ENCODE measurements around the gene C22orf39.
"Not testable (repeated sequence)": the region's sequence is repeated elsewhere in the genome, so short reads cannot be mapped to it uniquely, and the experiment has no call there.

C22orf39 gene

DNA sequence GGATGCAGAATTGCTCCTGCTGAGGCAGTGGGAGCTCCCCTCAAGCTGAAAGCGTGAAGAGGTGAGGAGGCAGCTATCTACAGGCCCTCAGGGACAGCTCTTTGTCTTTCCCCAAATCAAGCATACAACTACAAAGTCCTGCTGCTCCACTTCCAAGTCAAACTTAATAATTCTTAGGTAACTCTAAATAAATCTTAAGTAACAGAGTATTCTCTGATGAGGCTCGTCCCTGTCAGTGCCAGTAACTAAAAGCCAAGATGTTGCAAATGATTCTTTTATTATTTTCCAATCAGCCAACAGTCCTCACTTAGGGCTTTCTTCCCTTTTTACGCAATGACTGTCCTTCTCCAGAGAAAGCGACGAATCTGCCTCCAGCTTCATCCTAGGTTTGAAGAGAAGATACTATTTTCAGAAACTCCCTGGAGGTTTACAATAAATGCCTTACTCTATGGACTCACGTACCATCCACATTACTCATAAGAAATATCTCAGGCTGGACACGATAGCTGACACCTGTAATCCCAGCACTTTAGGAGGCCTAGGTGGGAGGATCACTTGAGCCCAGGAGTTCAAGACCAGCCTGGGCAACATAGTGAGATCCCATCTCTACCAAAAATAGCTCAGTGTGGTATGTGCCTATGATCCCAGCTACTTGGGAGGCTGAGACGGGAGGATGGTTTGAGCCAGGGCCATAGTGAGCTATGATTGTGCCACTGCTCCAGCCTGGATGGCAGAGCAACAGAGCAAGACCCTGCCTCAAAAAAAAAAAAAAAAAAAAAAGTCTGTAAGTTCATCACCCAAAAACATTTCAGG is 3.1 kb upstream of the C22orf39 start:
- no peak for DNase-seq

DNA sequence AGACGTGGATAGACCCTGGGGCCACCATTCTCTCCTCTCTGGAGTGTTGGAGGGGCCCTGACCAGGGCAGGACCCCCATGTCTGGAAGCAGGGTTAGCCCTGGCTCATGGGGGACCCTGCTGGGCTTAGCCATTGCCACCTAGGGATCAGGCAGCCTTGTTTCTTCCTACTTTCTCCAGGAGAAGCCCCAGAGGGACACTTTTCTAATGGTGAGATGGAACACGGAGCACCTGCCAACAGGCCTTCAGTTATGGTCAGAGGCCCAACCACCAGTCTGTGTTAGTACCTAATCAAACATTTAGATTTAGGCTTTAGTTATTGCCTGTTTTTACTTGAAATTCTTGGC is 1.9 kb upstream of the C22orf39 start:
- DNase-seq, result no peak

DNA sequence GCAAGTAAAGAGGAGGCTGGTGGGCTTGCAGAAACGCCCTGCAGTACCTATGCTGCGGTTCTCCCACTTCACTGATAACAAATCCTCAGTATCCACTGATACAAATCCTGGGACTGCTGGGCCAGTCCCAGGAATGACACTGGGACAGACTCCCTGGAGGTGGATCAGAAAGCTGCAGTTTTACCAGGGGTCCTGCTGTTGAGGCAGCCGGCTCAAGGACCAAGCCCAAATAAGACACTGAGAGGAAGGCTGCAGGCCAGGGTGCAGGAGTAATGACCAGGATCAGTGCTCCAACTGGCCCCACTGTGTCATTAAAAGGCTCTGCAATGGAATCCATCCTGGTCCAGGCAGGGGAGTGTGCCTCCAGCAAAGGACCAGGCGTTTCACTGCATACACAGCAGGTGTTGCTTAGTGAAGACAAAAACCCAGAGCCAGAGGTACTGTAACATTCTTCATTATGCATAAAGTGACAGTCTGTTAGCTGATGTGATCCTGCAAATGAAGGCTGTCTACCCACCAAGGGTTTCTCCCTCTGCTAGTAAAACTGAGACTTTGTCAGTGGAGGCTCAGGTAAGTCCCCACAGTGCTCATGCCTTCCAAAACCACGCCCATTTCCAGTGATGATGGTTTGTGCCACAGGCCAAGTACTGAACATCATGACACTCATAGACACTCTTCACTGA is 1.4 kb upstream of the C22orf39 start:
- DNase-seq, result no peak

DNA sequence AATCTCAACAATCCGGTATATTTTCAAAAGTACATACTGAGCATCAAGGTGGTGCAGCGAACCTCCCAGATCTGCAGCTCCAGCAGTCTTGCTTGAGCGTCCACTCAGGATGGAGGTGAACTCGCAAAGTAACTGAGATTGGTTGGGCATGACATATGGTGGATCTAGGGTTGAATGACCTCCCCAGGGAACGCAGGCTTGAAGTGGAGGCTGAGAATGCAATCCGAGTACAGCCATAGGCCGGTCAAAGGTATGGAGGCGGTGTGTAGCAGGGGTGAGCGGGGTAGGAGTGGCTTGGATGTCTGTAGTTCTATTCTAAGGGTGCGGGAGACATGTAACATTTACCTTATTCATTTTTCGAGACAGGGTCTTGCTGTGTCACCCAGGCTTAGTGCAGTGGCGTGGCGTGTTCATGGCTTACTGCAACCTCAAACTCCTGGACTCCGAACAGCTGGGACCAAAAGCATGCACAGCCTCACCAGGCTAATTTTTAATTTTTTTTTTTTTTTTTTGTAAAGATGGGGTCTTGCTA is 631 bp upstream of the C22orf39 start:
- peak; percentile 24 for DNase-seq

DNA sequence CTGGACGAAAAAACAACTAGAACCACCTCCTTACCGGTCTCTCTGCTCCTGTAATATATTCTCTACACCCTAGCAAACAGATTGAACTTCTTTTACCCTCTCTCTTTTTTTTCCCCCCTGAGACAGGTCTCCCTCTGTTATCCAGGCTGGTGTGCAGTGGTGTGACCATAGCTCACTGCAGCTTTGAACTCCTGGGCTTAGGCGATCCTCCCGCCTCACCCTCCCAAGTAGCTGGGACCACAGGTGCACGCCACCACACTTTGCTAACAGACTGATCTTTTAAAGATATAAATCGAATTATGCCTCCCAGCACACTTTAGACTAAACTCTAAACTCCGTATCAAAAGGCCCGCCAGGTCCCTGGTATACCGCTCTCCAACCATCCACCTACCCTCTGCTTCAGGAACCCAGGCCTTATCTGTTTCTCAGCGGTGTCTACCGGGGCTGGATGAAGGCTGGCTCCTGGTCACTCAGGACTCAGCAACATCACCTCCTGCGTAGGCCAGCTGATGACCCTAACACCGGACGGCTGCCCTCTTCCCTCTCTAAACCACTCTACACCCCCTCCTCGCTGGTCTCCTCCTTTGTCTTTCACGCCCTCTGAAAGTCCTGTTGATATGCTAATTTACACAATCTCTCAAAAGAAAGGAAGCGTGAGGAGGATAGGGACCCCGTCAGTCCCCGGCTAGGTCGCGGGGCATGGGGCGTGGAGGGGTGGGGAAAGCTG is 745 bp downstream of the C22orf39 start:
- DNase-seq, result no peak

DNA sequence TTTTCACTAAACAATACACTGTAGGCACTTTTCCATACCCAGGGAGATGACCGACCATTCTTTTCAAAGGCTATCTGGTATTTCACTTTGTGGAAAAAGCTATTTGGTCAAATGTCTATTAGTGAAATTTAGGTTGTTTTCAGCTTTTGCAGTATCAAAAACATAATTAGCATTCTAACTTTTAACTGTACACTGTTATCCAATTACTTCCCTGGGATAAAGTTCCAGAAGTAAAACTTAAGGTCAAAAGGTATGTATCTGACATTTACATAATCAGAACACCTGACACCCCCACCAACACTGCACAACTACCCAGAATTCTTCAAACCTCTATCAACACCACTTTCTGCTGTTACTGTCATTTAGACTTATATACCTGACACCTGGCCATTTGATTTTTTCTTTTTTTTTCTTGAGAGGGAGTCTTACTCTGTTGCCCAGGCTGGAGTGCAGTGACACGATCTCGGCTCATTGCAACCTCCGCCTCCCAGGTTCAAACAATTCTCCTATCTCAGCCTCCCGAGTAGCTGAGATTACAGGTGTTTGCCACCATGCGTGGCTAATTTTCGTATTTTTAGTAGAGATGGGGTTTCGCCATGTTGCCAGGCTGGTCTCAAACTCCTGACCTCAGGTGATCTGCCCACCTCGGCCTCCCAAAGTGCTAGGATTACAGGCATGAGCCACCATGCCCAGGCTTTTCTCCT is 2.1 kb downstream of the C22orf39 start:
- DNase-seq, result not testable (repeated sequence)

DNA sequence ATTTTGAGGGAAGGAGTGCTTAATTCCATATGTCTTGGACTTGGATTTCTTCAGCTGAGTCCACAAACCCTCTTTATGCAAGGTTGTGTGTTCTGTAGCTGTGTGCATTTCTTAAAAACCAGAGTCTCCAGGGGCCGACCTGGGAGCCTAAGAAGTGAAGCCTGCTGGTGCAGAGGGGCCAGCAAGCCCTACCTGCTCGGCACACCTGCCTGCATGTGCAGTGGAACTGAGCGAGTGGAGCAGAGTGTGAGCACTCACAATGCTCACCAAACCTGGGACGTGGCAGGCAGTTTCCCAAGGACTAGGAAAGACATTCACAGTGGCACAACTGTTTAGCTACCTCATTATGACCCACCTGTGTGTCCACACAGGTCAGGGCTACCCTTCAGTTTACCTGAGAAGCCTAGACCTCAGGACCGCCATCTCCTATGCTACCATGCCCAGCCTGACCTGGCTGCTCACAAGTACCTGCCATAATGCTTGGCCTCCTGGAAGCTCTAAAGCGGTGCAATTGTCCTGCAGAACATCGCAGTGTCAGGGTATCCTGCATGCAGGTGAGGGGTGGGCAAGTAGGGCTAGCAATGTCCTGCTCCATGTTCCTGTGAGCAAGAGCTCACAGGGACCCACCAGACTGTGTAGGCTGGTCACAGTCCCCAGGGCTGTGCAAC is 3.8 kb downstream of the C22orf39 start:
- no peak for DNase-seq

DNA sequence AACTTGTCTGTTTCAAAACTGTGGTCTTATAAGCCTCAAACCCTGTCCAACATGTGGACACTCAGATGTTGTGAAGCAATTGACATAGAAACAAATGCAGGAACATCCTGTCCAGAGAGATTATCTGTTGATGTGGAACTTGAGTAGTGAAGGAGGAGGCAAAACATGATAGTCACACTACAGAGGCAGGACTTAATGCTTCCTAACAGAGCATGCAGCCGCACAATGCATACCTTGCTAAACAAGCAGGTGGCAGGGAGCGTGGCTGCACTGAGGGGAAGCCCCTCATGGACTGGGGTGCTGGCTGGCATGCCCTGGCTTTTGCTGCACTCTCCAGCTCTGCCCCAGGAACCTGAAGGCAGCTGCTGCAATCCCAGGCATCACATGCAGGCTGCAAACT is 5.3 kb downstream of the C22orf39 start:
- no peak for DNase-seq

DNA sequence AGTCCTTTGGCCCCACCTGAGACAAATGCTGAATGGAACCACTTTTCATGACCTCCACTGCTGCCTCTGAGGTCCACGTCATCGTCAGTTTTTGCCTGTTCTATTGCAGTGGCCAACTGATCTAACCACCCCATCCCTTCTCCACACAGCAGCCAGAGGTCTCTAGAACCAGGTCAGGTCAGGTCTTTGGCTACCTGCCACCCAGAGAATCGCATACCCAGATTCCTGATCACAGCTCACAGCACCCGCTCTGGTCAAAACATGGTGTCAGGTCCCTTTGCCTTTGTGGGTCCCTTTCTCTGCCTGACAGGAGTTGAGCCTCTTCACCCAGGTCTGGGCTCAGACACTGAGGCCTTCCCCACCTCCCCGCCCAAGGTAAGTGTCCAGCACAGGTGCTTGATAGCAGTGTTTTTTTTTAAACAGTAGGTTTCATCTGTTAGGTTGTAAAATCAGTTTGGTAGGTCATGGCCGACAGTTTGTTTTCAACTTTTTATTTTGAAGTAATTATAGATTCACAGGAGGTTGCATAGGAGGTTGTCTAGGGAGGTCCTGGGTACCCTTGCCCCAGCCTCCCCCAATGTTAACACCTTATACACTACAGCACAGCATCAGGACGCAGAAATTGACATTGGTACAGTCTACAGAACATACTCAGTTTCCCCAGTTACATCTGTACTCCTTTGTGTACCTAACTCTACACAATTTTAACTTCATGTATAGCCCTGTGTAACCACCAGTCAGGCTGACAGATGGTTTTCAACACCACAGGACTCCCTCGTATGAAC is 6.9 kb downstream of the C22orf39 start:
- no peak for DNase-seq

DNA sequence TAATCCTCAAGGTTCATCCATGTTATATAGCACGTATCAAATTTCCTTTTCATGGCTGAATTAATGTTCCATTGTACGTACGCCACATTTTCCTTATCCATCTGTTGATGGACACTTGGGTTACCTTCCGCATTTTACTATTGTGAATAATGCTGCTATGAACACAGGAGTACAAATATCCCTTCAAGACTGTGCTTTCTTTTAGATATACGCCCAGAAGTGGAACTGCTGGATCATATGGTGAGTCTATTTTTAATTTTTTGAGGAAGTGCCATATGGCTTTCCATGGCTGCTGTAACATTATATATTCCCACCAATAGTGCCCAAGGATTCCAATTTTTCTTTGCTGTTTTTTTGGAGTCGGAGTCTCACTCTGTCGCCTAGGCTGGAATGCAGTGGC is 9.2 kb downstream of the C22orf39 start:
- DNase-seq, result no peak

DNA sequence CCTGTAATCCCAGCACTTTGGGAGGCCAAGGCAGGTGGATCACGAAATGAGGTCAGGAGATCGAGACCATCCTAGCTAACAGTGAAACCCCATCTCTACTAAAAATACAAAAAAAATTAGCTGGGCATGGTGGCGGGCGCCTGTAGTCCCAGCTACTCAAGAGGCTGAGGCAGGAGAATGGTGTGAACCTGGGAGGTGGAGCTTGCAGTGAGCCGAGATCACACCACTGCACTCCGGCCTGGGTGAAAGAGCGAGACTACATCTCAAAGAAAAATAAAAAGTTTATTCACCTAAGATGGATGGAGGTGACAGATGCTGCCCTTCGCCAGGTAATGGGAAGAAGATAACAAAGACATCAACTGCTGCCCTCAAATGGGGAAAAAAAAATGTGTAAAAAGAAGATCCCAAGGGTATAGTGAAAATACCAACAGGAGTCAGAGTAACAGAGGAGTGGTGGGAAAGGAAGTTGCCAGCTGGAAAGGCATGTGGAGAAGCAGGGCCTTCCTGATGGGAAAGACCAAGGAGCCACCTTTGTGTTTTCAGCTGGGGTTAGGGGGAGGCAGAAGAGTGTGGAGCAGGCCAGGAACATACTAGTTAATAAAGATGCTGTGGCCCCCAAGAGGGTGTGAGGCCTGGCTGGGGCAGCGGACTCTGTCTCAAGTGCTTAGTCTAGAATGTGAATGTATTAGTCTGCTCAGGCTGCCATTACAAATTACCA is 10.9 kb downstream of the C22orf39 start:
- DNase-seq, result not testable (repeated sequence)

DNA sequence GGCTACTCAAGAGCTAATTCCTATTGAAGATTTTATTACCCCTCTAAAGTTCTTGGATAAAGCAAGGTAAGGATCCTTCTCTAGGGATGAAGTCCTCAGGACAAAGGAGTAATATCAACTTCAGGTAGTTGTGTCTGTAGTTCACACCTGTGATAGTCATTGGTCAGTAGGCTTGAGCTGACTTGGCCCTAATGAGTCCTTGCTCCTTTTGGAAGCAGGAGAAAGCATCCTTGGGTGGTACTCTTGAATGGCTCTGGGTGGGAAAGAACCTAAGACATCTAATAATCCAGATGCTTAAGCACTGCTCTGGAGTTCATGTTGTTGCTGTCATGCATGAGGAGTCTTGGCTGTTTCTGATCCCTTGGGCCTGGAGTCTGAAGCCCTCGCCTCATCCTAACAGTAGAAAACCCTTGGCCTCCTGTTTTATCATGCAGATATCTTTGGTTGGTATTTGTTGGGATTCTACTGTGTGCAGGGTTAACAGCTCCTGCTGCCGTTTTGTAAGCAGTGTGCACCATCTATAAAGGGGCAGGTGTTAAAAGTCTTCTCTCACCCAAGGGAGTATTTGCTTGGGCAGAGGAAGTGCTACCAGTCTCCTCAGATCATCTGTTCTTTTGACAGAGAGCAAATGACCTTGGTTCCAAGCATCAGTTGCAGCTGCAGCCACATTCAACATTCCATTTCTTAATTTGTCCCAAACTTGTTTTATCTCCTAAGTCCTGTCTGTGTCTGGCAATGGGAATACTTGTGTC is 12.5 kb downstream of the C22orf39 start:
- DNase-seq, result no peak

DNA sequence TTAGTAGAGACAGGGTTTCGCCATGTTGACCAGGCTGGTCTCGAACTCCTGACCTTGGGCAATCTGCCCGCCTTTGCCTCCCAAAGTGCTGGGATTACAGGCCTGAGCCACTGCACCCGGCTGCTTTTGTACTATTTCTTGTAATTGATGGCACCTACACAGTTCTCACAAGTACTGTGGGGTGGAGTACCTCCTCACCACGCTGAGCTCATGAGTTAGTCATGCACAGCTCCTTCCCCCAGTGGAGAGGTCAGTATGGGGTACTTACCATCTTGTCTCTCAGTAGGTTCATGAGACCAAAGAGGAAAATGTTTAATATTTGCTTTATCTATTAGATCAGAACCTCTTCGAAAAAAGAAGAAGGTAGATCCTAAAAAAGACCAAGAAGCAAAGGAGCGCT is 13.1 kb downstream of the C22orf39 start:
- DNase-seq, result no peak

DNA sequence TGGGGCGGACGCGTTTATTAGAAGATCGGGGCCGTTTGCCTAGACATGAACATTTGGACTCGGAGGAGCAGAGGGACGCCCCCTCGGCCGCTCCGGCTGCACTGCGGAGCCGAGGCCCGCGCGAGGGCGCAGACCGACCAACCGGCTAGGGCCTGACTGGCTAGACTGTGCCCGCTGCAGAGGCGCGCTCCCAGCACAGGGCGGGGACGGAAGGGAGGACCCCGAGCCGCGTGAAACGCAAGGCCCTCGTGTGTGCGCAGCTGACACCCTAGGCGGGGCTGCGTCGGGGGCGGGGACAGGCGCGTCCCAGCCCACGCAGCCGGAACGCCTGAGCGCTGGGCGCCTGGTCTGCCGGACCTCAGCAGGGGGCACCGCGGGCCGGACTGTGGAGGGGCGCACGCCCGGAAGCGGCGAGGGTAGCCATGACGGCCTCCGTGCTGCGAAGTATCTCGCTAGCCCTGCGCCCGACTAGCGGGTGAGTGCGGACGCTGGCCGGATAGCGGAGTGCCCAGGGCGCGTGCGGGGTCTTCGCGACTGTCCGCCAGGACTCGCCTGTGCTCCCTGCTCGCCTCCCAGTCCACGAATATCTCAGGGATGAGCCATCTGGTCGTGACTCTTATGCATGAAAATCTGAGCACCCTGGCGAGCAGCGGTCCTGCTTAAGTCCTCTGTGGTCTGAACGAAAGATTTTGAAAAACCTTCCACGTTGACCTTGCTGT is 15.2 kb downstream of the C22orf39 start, which contains the start of gene MRPL40:
TSS of gene MRPL40 (plus strand) at position 413 of the 719 bp plus-strand sequence. CDS start at position 423, 10 bp downstream.
- DNase-seq, result peak; percentile 90

DNA sequence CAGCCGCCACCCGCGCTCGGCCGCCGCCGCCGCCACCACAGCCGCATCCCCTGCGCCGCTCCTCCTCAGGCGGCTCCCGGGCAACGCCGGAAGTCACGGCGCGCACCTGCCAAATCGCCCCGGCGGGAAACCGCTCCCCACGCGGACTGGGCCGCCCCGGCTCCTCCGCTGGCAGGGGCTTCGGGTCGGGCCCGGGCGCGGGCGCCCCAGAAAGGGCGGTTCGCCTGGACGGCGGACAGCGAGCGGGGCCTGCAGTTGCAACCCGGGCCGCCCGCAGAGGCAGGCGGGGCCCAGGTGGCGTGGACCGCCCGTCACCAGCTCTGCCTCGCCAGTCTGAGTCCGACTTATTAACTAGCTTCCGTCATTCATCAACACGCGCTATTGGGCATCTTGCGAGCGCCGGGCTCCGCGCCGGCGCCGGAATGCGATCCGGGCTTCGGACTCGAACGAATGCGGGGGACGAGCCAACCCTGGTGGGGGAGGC is 15.8 kb downstream of the C22orf39 start, which contains the start of gene HIRA:
TSS of gene HIRA (minus strand) at position 85 of the 484 bp plus-strand sequence. CDS start 257 bp downstream, outside the sequence.
- peak; percentile 89 for DNase-seq

DNA sequence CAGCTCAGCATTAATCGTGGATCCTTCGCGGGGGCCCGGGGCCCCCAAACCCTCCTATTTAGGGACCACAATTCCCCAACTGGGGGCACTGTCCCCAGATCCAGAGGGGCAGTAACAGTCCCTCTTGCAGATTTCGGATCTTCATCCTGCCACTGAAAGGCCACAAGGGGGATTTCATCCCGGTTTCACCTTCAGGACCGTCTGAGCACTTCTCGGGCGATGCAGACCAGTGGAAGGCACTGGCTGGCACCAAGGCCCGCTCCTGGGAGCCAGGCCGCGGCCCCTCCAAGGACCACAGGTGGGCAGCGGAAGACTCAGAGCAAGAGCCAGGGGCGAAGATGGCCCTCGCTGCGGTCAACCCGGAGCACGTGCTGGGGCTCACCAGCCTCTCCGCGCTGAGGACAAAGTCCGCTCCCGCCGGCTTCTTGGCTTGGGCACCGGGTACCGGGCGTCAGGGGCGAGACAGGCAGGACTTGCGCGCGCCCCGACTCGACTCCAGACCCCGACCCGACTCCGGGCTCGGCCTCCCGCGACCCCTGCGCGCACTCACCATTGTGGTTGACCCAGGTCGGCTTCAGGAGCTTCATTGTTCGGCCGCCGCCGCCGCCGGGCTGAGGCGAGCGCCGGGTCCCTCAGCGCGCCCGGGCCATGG is 16.5 kb downstream of the C22orf39 start:
- no peak for DNase-seq

DNA sequence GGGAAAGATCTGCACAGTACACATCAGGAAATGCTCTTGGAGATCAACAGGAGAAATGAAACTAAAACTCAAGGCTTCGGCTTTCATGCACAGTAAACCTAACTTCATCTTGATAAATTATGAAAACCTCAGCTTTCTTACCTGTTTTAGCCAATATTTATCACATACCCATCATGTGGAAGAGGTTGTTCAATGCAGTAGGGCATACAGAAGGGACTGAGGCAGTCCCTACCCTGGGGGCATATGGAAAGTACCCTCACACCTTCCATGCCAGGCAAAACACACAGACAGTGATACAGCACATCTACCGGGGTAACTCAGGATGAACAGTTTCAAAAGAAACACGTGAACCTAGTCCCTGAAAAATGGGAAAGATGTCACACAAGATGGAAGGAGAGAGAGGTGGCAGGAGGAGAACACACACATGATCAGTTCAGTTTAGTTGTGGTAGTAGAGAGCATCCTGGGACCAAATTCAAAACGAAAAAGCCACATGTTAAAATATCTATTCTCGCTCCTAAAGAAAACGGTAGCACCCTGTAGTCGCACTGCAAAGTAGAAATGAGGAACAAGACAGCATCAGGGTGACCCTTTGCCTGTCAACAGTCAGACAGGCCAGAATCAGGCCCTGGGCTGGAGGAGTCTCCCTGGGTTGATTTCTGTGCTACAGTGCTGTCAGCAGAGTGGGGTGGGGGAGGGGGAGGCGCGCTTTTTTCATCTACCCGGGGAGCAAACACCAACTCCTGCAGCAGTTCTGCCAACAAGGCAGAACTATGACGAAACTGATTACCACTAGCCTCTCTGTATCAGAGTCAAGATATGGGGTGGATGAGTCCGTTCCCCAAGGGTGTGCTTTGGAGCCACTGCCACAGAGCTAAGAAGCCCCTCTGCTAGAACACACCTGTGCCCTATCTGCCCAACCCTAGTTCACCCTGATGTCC is 17.3 kb downstream of the C22orf39 start:
- peak; percentile 45 for DNase-seq
